Hematopoietic multipotent progenitor cell treated with erythropoietin and hydrocortisone succinate and interleukin-3 and kit ligand, for 17 days (in vitro differentiated cells): ENCODE data around the gene CIB4.

ENCODE experiments used
- DNase-seq: peaks from one replicate; pipeline ENCODE4 v3.0.0-alpha.2; 2015; ENCODE audit warnings: low spot score

CIB4 gene

GRCh38 chr2:26642429-26642828, 1.3 kb upstream of the CIB4 start:
- DNase-seq, result no peak

- DNase-seq, result no peak
Observed at GRCh38 chr2:26640331-26640745, 828 bp downstream of the CIB4 start.

- no peak for DNase-seq
Observed at GRCh38 chr2:26639685-26640243, 1.4 kb downstream of the CIB4 start.

GRCh38 chr2:26637811-26638310, 3.3 kb downstream of the CIB4 start:
- DNase-seq, result no peak

- DNase-seq, result no peak
Observed at GRCh38 chr2:26636935-26637334, 4.2 kb downstream of the CIB4 start.

- DNase-seq, result no peak
Observed at GRCh38 chr2:26635401-26635800, 5.8 kb downstream of the CIB4 start.

GRCh38 chr2:26634636-26635230, 6.4 kb downstream of the CIB4 start:
- DNase-seq, result no peak

GRCh38 chr2:26633993-26634595, 7.1 kb downstream of the CIB4 start:
- DNase-seq, result no peak

GRCh38 chr2:26633351-26633945, 7.7 kb downstream of the CIB4 start:
- DNase-seq, result no peak

- no peak for DNase-seq
Observed at GRCh38 chr2:26632624-26633185, 8.5 kb downstream of the CIB4 start.

- no peak for DNase-seq
Observed at GRCh38 chr2:26631401-26632170, 9.6 kb downstream of the CIB4 start.

GRCh38 chr2:26630669-26631360, 10.4 kb downstream of the CIB4 start:
- no peak for DNase-seq

- no peak for DNase-seq
Observed at GRCh38 chr2:26630235-26630634, 10.9 kb downstream of the CIB4 start.

- DNase-seq, result no peak
Observed at GRCh38 chr2:26629751-26630150, 11.4 kb downstream of the CIB4 start.

- DNase-seq, result no peak
Observed at GRCh38 chr2:26629346-26629630, 11.9 kb downstream of the CIB4 start.

GRCh38 chr2:26628561-26629345, 12.4 kb downstream of the CIB4 start:
- DNase-seq, result no peak

GRCh38 chr2:26627350-26628105, 13.6 kb downstream of the CIB4 start:
- DNase-seq, result no peak

GRCh38 chr2:26626606-26627005, 14.6 kb downstream of the CIB4 start:
- no peak for DNase-seq

- DNase-seq, result no peak
Observed at GRCh38 chr2:26623541-26624495, 17.3 kb downstream of the CIB4 start.
